Brain microvascular endothelial cell (primary cell): ENCODE measurements around the gene SCGB3A1.
A peak's percentile ranks its signal among the peaks of the same experiment; 100 is the strongest.

Experiments used
- DNase-seq: peaks from one replicate; pipeline ENCODE4 v3.0.0-alpha.2; 2020
- H3K27ac ChIP-seq: fragments of 250-450 bp; sonication (Bioruptor Pico); 2 replicates; pipeline ENCODE4 v1.5.1; 2020; ENCODE audit warnings: mild to moderate bottlenecking, moderate library complexity
- H3K27me3 ChIP-seq: fragments of 250-450 bp; sonication (Bioruptor Pico); replicated peaks from 2 replicates; pipeline ENCODE4 v1.5.1; 2020; ENCODE audit warnings: mild to moderate bottlenecking
- H3K36me3 ChIP-seq: fragments of 250-450 bp; sonication (Bioruptor Pico); replicated peaks from 2 replicates; pipeline ENCODE4 v1.5.1; 2020; ENCODE audit warnings: mild to moderate bottlenecking
- H3K4me3 ChIP-seq: 2 replicates; pipeline ENCODE4 v1.5.1; 2011; ENCODE audit warnings: low read depth, mild to moderate bottlenecking, control low read depth, low read length, moderate library complexity
- in situ Hi-C: cut with HindIII; loops from 2 replicates; pipeline ENCODE4 v1.10.0; 2017; ENCODE audit warnings: low sequenced_read_pairs, low pct_ligation_motif_present
- TF ChIP-seq, protein P1 (sequence below): IDR thresholded peaks from 2 replicates; pipeline ENCODE4 v1.5.1; 2011; ENCODE audit warnings: low read depth, mild to moderate bottlenecking, moderate library complexity, low read length, control low read depth, inconsistent platforms; ENCODE audit errors: missing control alignments

SCGB3A1 gene

DNA sequence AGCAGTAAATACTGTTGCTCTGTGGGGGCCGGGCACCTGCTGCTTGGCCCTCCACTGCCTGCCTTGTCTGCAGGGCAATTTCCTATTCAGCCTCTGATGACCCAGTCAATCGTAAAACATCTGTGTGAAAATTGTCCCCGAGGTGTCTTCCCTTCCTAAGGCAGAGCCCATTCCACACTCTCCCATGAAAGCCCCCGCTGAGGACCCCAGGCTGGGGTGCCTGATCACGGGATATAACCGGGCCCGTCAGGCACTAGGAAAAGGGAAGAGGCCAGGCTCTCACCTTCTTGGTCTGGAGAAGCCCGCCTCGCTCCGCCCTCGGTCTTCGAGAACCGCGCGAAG lies 27.2 kb upstream of the SCGB3A1 start:
- peak overlapping the region; percentile 22 for H3K4me3 ChIP-seq
- TF ChIP-seq, protein P1, sequence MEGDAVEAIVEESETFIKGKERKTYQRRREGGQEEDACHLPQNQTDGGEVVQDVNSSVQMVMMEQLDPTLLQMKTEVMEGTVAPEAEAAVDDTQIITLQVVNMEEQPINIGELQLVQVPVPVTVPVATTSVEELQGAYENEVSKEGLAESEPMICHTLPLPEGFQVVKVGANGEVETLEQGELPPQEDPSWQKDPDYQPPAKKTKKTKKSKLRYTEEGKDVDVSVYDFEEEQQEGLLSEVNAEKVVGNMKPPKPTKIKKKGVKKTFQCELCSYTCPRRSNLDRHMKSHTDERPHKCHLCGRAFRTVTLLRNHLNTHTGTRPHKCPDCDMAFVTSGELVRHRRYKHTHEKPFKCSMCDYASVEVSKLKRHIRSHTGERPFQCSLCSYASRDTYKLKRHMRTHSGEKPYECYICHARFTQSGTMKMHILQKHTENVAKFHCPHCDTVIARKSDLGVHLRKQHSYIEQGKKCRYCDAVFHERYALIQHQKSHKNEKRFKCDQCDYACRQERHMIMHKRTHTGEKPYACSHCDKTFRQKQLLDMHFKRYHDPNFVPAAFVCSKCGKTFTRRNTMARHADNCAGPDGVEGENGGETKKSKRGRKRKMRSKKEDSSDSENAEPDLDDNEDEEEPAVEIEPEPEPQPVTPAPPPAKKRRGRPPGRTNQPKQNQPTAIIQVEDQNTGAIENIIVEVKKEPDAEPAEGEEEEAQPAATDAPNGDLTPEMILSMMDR: no peak
- in situ Hi-C loops: no loop called here

DNA sequence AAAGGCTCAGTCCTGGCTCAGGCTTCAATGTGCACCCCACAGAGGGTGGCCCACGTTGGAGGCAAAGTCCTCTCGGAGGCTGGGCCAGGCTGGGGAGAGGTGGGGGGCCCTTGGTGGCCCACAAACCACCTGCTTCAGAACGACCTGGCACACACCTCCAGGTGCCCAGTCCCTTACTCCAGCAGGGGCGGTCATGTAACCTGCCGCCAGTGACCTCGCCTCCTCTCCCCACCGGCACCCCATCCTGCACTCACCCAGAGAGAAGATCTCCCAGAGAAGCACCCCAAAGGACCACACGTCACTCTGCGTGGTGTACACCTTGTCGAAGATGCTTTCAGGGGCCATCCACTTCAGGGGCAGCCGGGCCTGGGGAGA lies 22.5 kb upstream of the SCGB3A1 start:
- no peak for DNase-seq
- in situ Hi-C loops: no loop called here
- no peaks in the 10 kb centered on the region for H3K27me3 ChIP-seq

More for the DNA sequence above, 27.2 kb upstream of the SCGB3A1 start:
- Histone ChIP-seq H3K27ac (no peak overlapping the region), H3K36me3 (no peaks in the 10 kb centered on the region), H3K27me3 (no peaks in the 10 kb centered on the region)
- no peak for DNase-seq

DNA sequence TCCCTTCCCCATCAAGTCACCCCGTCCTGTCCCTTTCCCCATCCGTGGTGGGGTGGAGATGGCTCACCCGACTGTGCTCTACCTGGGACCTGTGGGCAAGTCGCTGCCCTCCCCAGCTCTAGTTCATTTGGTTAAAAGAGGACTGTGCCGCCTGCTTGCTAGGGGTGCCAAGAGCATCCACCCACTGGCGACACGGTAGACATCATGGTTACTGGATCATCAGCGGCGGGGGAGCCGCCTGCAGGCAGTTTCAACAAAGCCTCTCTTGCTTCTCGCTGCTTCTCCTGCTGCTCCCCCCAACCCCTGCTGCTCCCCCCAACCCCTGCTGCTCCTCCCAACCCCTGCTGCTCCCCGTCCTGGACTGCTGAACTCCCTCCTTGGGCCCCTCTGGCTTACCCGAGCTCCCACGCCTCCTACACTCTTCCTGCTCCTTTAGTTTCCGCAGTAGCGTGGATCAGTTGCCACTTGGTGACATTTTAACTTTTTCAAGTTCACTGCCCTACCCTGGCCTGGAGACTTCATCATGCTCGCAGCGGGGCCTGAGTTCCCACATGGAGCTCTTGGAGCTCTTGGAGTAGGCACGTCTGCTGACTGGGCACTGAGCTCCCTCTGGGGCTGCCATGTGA lies 22.0 kb upstream of the SCGB3A1 start:
- TF ChIP-seq, protein P1: no peak
- no peak overlapping the region for H3K27ac ChIP-seq
- H3K27me3 ChIP-seq: no peaks in the 10 kb centered on the region
- no peaks in the 10 kb centered on the region for H3K36me3 ChIP-seq
- no peak for DNase-seq
- no peak overlapping the region for H3K4me3 ChIP-seq
- in situ Hi-C loops: no loop called here

More for the DNA sequence above, 22.5 kb upstream of the SCGB3A1 start:
- no peak overlapping the region for H3K4me3 ChIP-seq
- no peak overlapping the region for H3K27ac ChIP-seq
- H3K36me3 ChIP-seq: no peaks in the 10 kb centered on the region
- TF ChIP-seq, protein P1: no peak

DNA sequence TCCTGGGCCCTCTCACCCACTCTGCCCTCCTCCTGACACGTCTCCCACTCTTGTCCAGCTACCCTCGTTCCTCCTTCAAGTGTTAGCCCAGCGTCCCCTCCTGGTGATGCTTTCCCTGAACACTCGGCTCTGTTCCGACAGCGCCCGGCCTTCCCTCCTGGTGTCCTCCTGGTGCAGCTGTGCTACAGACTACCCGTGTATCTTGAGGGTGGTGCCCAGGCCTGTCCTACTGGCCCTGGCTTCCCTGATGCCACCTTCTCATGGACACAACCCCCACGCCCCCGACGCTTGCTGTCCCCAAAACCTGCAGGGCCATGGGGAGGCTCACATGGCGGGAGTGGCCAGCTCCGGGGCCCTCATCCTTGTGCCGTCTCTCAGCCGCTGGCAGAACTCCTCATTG lies 21.4 kb upstream of the SCGB3A1 start:
- in situ Hi-C loops: no loop called here
- no peaks in the 10 kb centered on the region for H3K36me3 ChIP-seq
- TF ChIP-seq, protein P1: no peak

DNA sequence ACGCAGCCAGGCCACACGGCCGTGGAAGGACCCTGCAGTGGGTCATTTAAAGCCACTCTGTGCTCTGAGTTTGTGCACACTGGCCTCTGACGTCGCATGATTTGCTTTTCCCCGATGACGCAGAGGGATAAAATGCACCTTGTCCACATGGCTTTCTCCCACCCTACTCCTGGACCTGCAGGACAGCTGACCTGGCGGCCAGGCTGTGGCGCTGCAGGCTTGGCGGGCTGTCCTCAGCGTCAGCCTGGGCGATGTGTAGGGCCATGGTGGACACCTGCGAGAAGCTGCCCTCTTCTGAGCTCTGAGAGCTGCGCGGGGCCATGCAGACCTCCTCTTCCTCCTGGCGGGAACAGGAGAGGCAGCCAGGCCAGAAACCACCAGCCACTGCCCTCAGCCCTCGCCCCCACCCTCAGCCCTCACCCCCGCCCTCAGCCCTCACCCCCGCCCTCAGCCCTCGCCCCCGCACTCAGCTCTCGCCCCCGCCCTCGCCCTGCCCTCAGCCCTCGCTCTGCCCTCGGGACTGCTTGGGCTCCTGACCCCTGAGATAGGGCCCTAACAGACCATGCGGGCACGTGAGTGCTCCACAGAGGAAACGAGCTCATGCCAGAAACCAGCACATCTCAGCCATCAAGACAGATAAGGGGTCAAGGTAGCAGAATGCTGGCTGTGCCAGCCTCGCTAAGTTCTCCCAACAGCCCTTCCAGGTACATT lies 20.0 kb upstream of the SCGB3A1 start:
- Histone ChIP-seq H3K4me3 (no peak overlapping the region), H3K36me3 (no peaks in the 10 kb centered on the region), H3K27ac (no peak overlapping the region), H3K27me3 (no peaks in the 10 kb centered on the region)
- in situ Hi-C loops: no loop called here
- no peak for DNase-seq
- TF ChIP-seq, protein P1: no peak

More for the DNA sequence above, 21.4 kb upstream of the SCGB3A1 start:
- no peak for DNase-seq
- no peak overlapping the region for H3K27ac ChIP-seq
- no peak overlapping the region for H3K4me3 ChIP-seq
- H3K27me3 ChIP-seq: no peaks in the 10 kb centered on the region
